K562 (cell line): ENCODE results near the gene PCSK5. TPM values are rescaled to one million over a fixed set of nuclear protein-coding genes. Genes with fewer than 3 reads are reported as not detected.

Source experiments
- ATAC-seq: fragments of 200-7000 bp; cut with Tn5 transposase; 3 replicates; pipeline ENCODE4 v1.9.1; 2020; ENCODE audit warnings: moderate library complexity
- BruUV-seq: library from RNA; stranded (reverse); fragments of 400-500 nt; replicated peaks from 2 replicates; lab custom pipeline; 2021; lab: Mats Ljungman, UMichigan
- CTCF ChIA-PET: fragments of 300-600 bp; formaldehyde crosslinking; extraction: SDS; loops from one replicate; lab custom pipeline; 2021; ENCODE audit warnings: low intra/inter-chr PET ratio; lab: Yijun Ruan, JAX
- POLR2A ChIA-PET: fragments of 300-600, 350-650 bp; sonication (Branson Sonifier 250); formaldehyde crosslinking; extraction: SDS; loops from one replicate; lab custom pipeline; 2021; ENCODE audit warnings: antibody characterized with exemption, inconsistent platforms; lab: Yijun Ruan, JAX
- DNase-seq, 4 experiments: peaks; one replicate each; pipeline versions ENCODE4 v3.0.0 to v3.0.0-alpha.2; 2011 to 2018; ENCODE audit warnings: low spot score in 3 of 4, mixed read lengths in 3 of 4; ENCODE audit errors: extremely low read depth in 1 of 4
- FAIRE-seq: peaks from 2 replicates; lab custom pipeline; 2011; peaks lifted over from hg19 to GRCh38; lab: Jason Lieb, UNC
- H2AFZ ChIP-seq: 2 replicates; pipeline ENCODE4 v1.6.0; 2011; ENCODE audit warnings: low read depth, low read length, control low read depth, inconsistent platforms
- H3K27ac ChIP-seq: fragments of 200-600 bp; 3 replicates; pipeline ENCODE4 v1.8.0; 2011; ENCODE audit warnings: low read depth, mild to moderate bottlenecking, control low read depth, inconsistent platforms, low read length, moderate library complexity, mixed read lengths; ENCODE audit errors: extremely low read depth
- H3K27me3 ChIP-seq, 2 experiments: fragments of 300-600 bp in 1 of 2; 2 replicates in 1 of 2; 3 replicates in 1 of 2; pipeline versions ENCODE4 v1.6.0 to v1.8.0; 2011; ENCODE audit warnings: inconsistent platforms in 2 of 2, low read length in 2 of 2, mild to moderate bottlenecking in 1 of 2, mixed read lengths in 1 of 2, moderate library complexity in 1 of 2; ENCODE audit not compliant: control insufficient read depth in 2 of 2, insufficient read depth in 2 of 2
- H3K36me3 ChIP-seq: fragments of 300-600 bp; 3 replicates; pipeline ENCODE4 v1.8.0; 2011; ENCODE audit warnings: mild to moderate bottlenecking, low read length, inconsistent platforms; ENCODE audit not compliant: control insufficient read depth, insufficient read depth
- H3K4me1 ChIP-seq, 2 experiments: fragments of 200-600 bp in 1 of 2; replicated peaks in 1 of 2; 2 replicates in 1 of 2; 3 replicates in 1 of 2; pipeline versions ENCODE4 v1.5.1 to v1.8.0; 2011; ENCODE audit warnings: inconsistent platforms in 2 of 2, low read length in 2 of 2, mild to moderate bottlenecking in 1 of 2, mixed read lengths in 1 of 2, moderate library complexity in 1 of 2; ENCODE audit not compliant: control insufficient read depth in 2 of 2, insufficient read depth in 2 of 2
- H3K4me2 ChIP-seq: 2 replicates; pipeline ENCODE4 v1.6.1; 2011; ENCODE audit warnings: low read length, control low read depth, inconsistent platforms, mixed read lengths; ENCODE audit not compliant: insufficient read depth
- H3K4me3 ChIP-seq: fragments of 200-600 bp; sonication (generic), shearing (Covaris generic); 2 replicates; pipeline ENCODE4 v1.5.1; 2016; ENCODE audit warnings: control low read depth, inconsistent platforms
- H3K79me2 ChIP-seq: fragments of 200-600 bp; 3 replicates; pipeline ENCODE4 v1.8.0; 2011; ENCODE audit warnings: low read length, inconsistent platforms; ENCODE audit not compliant: control insufficient read depth, insufficient read depth
- H3K9ac ChIP-seq, 2 experiments: 2 replicates each; pipeline versions ENCODE4 v1.6.0 to v1.6.1; 2011; ENCODE audit warnings: low read depth in 2 of 2, low read length in 2 of 2, control low read depth in 1 of 2, inconsistent platforms in 1 of 2, mild to moderate bottlenecking in 1 of 2, mixed read lengths in 1 of 2; ENCODE audit not compliant: insufficient read depth in 1 of 2
- H3K9me1 ChIP-seq: one replicate; pipeline ENCODE4 v1.6.0; 2011; ENCODE audit warnings: inconsistent platforms, mild to moderate bottlenecking, low read length, moderate library complexity; ENCODE audit not compliant: control insufficient read depth, insufficient read depth
- H3K9me3 ChIP-seq: replicated peaks from 2 replicates; pipeline ENCODE4 v1.5.1; 2011; ENCODE audit warnings: low read depth, low read length, inconsistent platforms; ENCODE audit not compliant: control insufficient read depth, insufficient read depth
- H4K20me1 ChIP-seq: replicated peaks from 2 replicates; pipeline ENCODE4 v1.6.1; 2011; ENCODE audit warnings: low read length, inconsistent platforms, mixed read lengths; ENCODE audit not compliant: control insufficient read depth, insufficient read depth
- BACH1 ChIP-seq: fragments of 200-800 bp; sonication (Bioruptor generic); IDR thresholded peaks from 2 replicates; pipeline ENCODE4 v1.6.1; 2016; ENCODE audit warnings: missing genetic modification characterization, missing compliant biosample characterization
- BRF1 ChIP-seq: IDR thresholded peaks from 3 replicates; pipeline ENCODE4 v1.6.1; 2011; ENCODE audit warnings: borderline replicate concordance, mild to moderate bottlenecking; ENCODE audit not compliant: insufficient read length; ENCODE audit errors: extremely low read depth
- CHD2 ChIP-seq: IDR thresholded peaks from 2 replicates; pipeline ENCODE4 v1.6.1; 2011; ENCODE audit warnings: low read depth, low read length
- DIDO1 ChIP-seq: fragments of 450-650 bp; IDR thresholded peaks from 2 replicates; pipeline ENCODE4 v1.6.1; 2016; ENCODE audit warnings: low read depth, missing biosample characterization, missing genetic modification characterization
- ELF4 ChIP-seq: fragments of 450-650 bp; formaldehyde crosslinking; IDR thresholded peaks from 2 replicates; pipeline ENCODE4 v1.4.0; 2022; ENCODE audit warnings: missing genetic modification characterization
- HNRNPH1 ChIP-seq: fragments of 200-400 bp; formaldehyde crosslinking; optimal IDR thresholded peaks from 2 replicates; pipeline ENCODE3; 2017; ENCODE audit warnings: low read depth, mild to moderate bottlenecking, low read length, moderate library complexity
- POLR2AphosphoS5 ChIP-seq: IDR thresholded peaks from 2 replicates; pipeline ENCODE4 v1.6.1; 2011; ENCODE audit warnings: mild to moderate bottlenecking, low read depth, low read length, moderate library complexity; ENCODE audit not compliant: control insufficient read depth, insufficient read depth
- XRCC5 ChIP-seq: fragments of 200-400 bp; formaldehyde crosslinking; IDR thresholded peaks from 2 replicates; pipeline ENCODE4 v1.6.1; 2017; ENCODE audit warnings: low read depth, mild to moderate bottlenecking, low read length
- ZNF253 ChIP-seq: fragments of 250-450 bp; sonication (Bioruptor Pico); conservative IDR thresholded peaks from 2 replicates; pipeline ENCODE4 v1.6.1; 2021; ENCODE audit warnings: mild to moderate bottlenecking
- WGBS: fragments of 100-300 bp; shearing (Covaris generic); methylation state at CpG from one replicate; pipeline ENCODE4 v1.1.6; 2016; ENCODE audit warnings: low coverage, mixed read lengths; ENCODE audit not compliant: insufficient coverage; ENCODE audit errors: missing lambda C conversion rate; 5-methylcytosine and 5-hydroxymethylcytosine counted together
- in situ Hi-C: fragments of 300-500 bp; cut with MboI; formaldehyde crosslinking; loops from 4 replicates; pipeline ENCODE4 v1.15.0; 2018; ENCODE audit warnings: inconsistent platforms, mixed read lengths
- intact Hi-C: fragments of 100-400 bp; cut with micrococcal nuclease; formaldehyde crosslinking; loops from 2 replicates; pipeline ENCODE4 v1.14.2; 2022
- polyA plus RNA-seq, 8 experiments: library from polyadenylated mRNA; depleted of rRNA in 4 of 8; stranded (reverse) in 5 of 8; unstranded in 3 of 8; fragments of >200 nt; fragmentation: Nextera tagmentation in 2 of 8; fragmentation: Illumina TruSeq in 1 of 8; extraction: Ambion mirVana in 2 of 8; extraction: Trizol in 1 of 8; gene quantifications; 2 replicates each; pipeline versions ENCODE4 v1.2.1 to v1.2.3, GENCODE V29; 2011 to 2014; ENCODE audit warnings: inconsistent platforms in 1 of 8, missing spikeins in 1 of 8
- total RNA-seq, 7 experiments: library from RNA; depleted of rRNA in 6 of 7; stranded (reverse); fragments of >200 nt in 6 of 7; fragmentation: Illumina TruSeq in 2 of 7; extraction: Trizol in 2 of 7; gene quantifications; 2 replicates each; pipeline versions ENCODE4 v1.2.1 to v1.2.3, GENCODE V29; 2011 to 2021; ENCODE audit warnings: low replicate concordance in 1 of 7
- TF ChIP-seq, protein P1 (sequence below): fragments of 200-800 bp; sonication (Bioruptor generic); IDR thresholded peaks from 2 replicates; pipeline ENCODE4 v1.6.1; 2017; ENCODE audit warnings: missing genetic modification characterization, missing compliant biosample characterization
- TF ChIP-seq, protein P2 (sequence below): sonication (generic); formaldehyde crosslinking; IDR thresholded peaks from 2 replicates; pipeline ENCODE4 v1.8.0; 2022; ENCODE audit warnings: mild to moderate bottlenecking, missing genetic modification reagents

PCSK5 gene
- total and polyA plus RNA-seq, 9 of the 15 experiments (the other 6 are each of a cell fraction or from before 2014, with no cell fraction given) = not detected

DNA sequence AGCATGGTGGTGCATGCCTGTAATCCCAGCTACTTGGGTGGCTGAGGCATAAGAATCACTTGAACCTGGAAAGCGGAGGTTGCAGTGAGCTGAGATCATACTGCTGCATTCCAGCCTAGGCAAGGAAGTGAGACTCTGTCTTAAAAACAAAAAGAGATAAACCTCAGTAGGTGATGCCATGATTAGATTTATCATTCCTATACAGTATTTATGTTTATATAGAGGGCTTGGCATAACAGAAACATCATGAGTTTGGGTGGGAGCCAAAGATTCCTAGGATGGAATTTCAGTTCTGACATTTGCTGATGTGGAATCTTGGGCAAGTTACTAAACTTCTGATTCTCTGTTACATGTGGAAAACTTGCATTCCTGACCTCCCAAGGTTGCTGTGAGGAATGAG, 481.4 kb downstream of the PCSK5 start:
- Histone ChIP-seq H3K4me2 (no peak overlapping the region), H3K4me1 (peaks cover 0 to 6% of the 10 kb centered on the region in 2 experiments; a peak in 3 of 5 replicates), H3K9ac (no peak overlapping the region)
- DNase-seq = no peak
- in situ Hi-C loops = no loop called here
- TF ChIP-seq, protein P1, sequence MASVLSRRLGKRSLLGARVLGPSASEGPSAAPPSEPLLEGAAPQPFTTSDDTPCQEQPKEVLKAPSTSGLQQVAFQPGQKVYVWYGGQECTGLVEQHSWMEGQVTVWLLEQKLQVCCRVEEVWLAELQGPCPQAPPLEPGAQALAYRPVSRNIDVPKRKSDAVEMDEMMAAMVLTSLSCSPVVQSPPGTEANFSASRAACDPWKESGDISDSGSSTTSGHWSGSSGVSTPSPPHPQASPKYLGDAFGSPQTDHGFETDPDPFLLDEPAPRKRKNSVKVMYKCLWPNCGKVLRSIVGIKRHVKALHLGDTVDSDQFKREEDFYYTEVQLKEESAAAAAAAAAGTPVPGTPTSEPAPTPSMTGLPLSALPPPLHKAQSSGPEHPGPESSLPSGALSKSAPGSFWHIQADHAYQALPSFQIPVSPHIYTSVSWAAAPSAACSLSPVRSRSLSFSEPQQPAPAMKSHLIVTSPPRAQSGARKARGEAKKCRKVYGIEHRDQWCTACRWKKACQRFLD (CRISPR knock-in tag) = no peak
- TF ChIP-seq HNRNPH1 = no peak
- TF ChIP-seq CHD2 = no peak
- no peak for TF ChIP-seq DIDO1
- TF ChIP-seq POLR2AphosphoS5 = no peak
- no peak for TF ChIP-seq ELF4
- no peak for TF ChIP-seq XRCC5
- no peak for TF ChIP-seq BACH1 (tag)
- no peak for TF ChIP-seq BRF1
- no peak for TF ChIP-seq ZNF253 (CRISPR knock-in tag)
- TF ChIP-seq, protein P2, sequence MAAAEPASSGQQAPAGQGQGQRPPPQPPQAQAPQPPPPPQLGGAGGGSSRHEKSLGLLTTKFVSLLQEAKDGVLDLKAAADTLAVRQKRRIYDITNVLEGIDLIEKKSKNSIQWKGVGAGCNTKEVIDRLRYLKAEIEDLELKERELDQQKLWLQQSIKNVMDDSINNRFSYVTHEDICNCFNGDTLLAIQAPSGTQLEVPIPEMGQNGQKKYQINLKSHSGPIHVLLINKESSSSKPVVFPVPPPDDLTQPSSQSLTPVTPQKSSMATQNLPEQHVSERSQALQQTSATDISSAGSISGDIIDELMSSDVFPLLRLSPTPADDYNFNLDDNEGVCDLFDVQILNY (CRISPR knock-in tag) = no peak
- TF ChIP-seq, all 486 proteins: peak for 0
- CTCF ChIA-PET = no interaction called here
- 50% methylated on average over 1 of the region's 1 CpG for WGBS
- no peak overlapping the region for H2AFZ ChIP-seq
- no peaks in the 10 kb centered on the region for H3K9me1 ChIP-seq
- H3K4me3 ChIP-seq = no peak overlapping the region
- intact Hi-C loops = no loop called here
- no peak overlapping the region for H3K27ac ChIP-seq
- no peaks in the 10 kb centered on the region for H4K20me1 ChIP-seq
- no peak for ATAC-seq
- H3K79me2 ChIP-seq = no peaks in the 10 kb centered on the region
- BruUV-seq = no TSS peak
- POLR2A ChIA-PET = interaction anchor here (1.1 kb wide), 1 partner anchor 12 kb away, joined by 6 read pairs; no protein-coding TSS in a partner anchor
- no peaks in the 10 kb centered on the region for H3K9me3 ChIP-seq
- H3K27me3 ChIP-seq = no peaks in the 10 kb centered on the region
- FAIRE-seq = no peak
- H3K36me3 ChIP-seq = no peaks in the 10 kb centered on the region
